GM19240 (cell line): Measurements from ENCODE around the gene MCM7.
A peak's percentile ranks its signal among the peaks of the same experiment; 100 is the strongest.

Source experiments
- DNase-seq: peaks from one replicate; pipeline ENCODE4 v3.0.0; 2011; ENCODE audit warnings: low spot score; ENCODE audit not compliant: insufficient read length

The MCM7 gene

GRCh38 chr7:100122568-100122967, 21.4 kb upstream of the MCM7 start:
- no peak for DNase-seq

- DNase-seq = no peak
Observed at GRCh38 chr7:100122067-100122466, 20.9 kb upstream of the MCM7 start.

DNA sequence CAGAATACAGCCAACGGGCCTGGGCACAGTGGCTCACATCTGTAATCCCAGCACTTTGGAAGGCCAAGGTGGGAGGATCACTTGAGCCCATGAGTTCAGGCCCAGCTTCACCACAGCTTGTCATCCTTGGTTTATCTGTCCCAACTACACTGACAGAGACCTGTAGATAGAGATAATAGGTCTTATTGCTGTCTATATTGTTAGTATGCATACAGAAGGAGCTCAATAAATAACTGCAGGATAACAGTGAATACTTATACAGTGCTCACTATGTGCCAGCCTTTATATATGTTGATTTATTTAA, 19.5 kb upstream of the MCM7 start:
- no peak for DNase-seq

DNA sequence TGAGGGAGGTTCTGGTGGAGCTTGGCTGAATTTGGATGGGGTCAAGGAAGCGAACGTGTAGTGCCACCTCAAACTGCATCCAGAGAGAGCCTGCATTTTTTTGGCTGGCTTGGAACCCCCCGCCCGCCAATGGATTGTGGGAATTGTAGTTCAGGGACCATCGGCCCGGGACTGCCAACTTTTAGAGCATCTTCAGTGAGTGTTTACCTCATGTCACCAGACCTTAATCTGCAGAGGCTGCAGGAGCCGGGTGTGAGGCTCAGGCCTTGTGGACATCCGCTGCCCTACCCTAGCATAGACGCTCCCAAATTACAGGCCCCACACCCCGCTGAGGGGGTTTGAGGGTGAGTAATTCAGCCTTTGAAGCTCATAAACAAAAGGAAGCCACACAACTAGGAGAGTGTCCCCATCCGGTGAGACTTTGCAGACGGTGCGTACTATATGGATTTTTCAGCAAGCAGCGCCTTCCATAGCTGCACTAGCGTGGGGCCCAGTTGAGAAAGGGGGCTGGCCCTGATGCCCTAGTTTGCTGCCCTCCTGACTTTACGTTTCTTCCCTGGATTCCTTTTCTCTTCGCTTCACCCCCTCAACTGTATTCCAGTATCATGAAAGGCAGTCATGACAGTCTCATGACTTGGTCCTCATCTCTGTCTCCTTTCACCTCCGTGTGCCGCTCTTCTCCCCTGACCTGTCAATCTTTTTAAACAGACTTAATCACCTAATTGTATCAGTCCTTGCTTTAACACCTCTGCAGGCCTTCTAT, 19.0 kb upstream of the MCM7 start:
- no peak for DNase-seq

DNA sequence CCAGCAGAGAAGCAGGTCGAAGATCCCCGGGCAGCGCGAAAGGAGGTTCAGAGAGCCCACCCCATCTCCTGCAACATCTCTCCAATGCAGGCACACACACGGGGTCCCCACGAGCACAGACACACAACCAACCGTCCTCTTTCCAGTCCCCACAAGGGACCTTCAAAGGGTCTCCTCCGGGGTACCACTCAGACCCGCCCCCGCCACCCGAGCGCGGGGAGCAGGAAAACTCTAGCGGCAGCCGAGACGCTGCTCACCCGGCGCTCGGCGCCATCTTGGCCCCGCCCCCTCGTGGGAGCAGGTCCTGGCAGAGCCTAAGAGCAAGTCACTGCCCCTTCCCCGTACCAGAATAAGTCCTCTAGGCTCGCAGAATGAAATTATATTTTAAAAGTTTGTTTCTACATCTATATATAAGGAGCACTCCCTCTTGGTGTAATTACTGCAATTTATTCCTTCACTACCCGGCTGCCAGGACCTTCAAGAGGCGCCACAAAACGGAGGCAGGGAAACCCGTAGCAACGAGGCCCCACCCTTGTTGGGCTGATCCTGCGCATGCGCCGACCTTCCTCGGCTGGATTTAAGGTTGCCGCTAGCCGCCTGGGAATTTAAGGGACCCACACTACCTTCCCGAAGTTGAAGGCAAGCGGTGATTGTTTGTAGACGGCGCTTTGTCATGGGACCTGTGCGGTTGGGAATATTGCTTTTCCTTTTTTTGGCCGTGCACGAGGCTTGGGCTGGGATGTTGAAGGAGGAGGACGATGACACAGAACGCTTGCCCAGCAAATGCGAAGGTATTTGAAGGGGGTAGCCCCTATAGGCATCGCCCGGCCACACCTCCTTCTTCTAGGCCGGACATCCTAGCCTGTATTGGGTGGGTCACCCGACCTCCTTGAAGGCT, 18.1 kb upstream of the MCM7 start, which contains the start of the genes CNPY4 and TAF6:
TSS of gene CNPY4 (plus strand) at position 563 of the 898 bp plus-strand sequence. CDS start at position 674, 111 bp downstream.
TSS of gene TAF6 (minus strand) at position 287 of the 898 bp plus-strand sequence. CDS start 5,149 bp downstream, outside the sequence.
- DNase-seq = peak; percentile 98

- no peak for DNase-seq
Observed at GRCh38 chr7:100118388-100119071, 17.3 kb upstream of the MCM7 start.

GRCh38 chr7:100115026-100115425, 13.8 kb upstream of the MCM7 start:
- no peak for DNase-seq

- DNase-seq = no peak
Observed at GRCh38 chr7:100111914-100112313, 10.7 kb upstream of the MCM7 start.

GRCh38 chr7:100111156-100111555, 10.0 kb upstream of the MCM7 start:
- DNase-seq = no peak

DNA sequence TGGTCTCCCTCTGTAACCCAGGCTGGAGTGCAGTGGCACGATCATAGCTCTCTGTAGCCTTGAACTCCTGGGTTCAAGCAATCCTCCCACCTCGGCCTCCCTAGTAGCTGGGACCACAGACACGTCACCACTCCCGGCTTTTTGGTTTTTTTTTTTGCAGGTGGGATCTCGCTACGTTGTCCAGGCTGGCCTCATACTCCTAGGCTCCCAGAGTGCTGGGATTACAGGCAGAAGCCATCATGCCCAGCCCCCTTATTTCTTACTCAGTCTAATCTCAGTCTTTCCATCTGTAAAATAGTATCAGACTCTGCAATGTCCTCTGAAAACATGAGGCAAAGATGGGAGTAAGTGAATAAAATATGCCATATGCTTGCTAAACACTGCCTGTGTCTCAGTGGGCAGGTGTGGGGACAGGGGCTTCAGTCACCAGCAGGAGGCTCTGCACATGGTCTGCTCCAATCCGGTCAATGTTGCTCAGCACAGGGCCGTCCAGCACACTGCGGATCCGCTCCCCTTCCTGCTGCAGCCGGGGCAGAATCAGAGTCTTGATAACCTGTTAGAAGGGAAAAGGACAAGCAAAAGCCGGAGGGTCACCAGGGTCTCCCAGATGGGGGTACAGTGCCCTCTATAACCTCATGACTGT, 8.4 kb upstream of the MCM7 start:
- DNase-seq = no peak

GRCh38 chr7:100107890-100108289, 6.7 kb upstream of the MCM7 start:
- no peak for DNase-seq

DNA sequence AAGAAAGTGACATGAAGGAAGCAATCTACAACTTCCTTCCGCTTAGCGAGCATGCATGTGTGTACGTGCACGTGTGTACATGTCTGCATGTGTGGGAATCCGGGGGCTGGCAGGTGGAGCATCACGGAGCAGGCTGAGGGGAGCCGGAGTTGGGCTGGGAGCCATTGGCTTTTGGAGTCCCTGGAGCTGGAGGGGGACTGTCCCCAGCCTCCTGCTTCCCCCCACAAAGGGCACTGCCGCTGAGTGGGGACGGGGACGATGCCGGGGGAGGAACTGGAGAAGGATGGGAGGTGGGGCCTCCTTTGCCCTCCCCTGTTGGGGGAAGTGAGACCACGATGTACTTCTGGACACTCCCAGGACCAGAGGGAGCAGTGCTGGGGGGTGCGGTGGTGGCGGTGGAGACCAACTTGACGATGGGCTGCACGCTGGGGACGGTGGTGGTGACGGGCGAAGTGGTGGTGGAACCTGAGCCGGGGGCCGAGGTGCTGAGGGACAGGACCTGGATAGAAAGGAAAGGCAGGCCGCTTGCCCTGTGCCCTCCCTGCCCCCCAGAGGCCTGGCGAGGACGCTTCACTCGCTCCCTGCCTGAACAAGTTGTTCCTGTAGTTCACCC, 6.0 kb upstream of the MCM7 start:
- DNase-seq = no peak

DNA sequence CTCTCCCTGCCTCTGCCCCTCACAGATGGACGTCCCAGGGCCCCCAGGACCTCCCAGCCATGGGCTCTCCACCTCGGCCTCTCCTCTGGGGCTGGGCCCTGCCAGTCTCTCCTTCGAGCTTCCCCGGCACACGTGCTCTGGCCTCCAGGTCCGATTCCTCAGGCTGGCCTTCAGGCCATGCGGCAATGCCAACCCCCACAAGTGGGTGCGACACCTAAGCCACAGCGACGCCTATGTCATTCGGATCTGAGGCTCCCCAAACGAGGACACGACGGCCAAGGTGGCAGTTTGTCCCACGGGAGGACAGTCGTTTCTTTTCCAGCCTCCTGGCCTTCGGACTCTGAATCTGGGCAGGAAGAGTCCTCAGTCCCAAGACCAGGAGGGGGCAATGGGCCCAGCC, 5.4 kb upstream of the MCM7 start:
- DNase-seq = no peak

GRCh38 chr7:100105534-100105933, 4.3 kb upstream of the MCM7 start:
- DNase-seq = no peak

DNA sequence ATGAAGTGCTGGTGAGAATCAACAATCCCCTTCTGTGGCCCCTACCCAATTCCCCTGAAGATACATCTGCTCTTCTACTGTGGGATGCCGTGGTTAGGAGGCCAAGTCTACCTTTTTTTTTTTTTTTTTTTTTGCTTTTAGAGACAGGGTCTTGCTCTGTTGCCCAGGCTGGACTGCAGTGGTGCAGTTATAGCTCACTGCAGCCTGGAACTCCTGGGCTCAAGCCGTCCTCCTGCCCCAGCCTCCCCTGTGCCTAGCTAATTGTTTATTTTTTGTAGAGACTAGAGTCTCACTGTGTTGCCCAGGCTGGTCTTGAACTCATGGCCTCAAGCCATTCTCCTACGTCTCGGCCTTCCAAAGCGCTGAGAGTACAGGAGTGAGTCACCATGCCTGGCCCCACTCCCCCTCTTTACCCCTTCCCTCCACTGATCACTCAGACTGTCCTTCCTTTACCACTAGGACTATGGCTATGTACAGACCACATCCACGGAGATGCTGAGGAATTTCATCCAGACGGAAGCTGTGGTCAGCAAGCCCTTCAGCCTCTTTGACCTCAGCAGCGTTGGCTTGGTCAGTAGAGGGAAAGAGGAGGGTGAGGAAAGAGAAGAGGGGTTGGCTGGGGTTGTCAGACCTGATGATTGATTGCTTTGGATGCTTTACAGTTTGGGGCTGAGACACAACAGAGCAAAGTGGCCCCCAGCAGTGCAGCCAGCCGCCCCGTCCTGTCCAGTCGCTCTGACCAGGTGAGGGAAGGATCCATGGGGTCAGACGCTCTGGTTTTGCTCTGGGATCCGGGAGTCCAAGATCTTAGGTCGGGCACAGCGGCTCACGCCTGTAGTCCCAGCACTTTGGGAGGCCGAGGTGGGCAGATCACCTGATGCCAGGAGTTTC, 2.0 kb upstream of the MCM7 start:
- no peak for DNase-seq

- peak; percentile 87 for DNase-seq
Observed at GRCh38 chr7:100100420-100101015, 679 bp downstream of the MCM7 start.

DNA sequence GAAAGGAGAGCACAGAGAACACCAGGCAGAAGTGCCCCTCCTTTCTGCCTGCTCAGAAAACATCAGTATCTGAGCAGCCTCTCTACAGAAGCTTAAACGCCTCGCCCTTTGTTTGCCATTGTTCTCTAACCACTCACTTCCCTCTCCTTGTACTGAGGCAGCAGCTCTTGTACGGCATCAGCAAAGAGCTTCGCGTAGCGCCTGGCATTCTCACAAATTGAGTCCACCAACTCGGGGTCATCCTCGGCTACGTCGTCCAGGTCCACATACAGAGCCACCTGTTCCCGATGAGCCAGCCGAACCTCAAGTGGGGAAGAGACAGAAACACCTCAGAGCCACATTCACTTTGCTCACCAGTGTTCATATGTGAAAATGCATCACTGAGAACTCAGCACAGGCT, 1.7 kb downstream of the MCM7 start:
- no peak for DNase-seq

DNA sequence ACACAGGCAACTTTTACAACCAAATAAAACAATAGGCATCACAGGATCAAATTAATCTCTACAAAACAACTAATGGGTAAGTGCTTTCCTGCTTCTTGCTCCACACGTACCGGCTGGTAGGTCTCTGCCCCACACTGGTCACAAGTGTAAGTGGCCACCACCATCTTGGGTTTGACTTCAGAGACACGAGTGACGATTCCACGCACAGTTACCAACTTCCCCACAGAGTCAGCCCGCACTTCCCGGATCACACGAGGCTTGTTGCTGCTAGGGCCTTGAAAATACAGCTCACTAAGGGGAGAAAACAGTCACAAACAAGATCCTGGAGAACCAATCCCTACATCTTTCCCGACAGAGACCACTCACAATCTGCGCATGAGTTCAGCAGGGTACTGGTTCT, 2.3 kb downstream of the MCM7 start:
- no peak for DNase-seq

DNA sequence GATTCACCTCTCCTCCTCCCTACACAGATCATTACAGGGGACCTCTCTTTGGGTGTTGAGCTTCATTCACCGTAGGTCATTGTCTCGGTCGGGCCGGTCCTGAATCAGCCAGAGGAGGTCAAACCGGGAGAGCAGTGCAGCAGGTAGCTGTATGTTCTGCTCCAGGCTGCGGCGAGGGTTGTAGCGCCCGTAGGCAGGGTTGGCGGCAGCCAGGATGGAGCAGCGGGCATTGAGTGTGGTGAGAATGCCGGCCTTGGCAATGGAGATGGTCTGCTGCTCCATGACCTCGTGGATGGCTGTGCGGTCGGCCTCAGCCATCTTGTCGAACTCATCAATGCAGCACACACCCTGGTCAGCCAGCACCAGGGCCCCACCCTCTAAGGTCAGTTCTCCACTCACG, 5.5 kb downstream of the MCM7 start:
- DNase-seq = no peak

- no peak for DNase-seq
Observed at GRCh38 chr7:100095289-100095688, 5.9 kb downstream of the MCM7 start.
